ENCODE measurements around the gene COL6A3.

DNA sequence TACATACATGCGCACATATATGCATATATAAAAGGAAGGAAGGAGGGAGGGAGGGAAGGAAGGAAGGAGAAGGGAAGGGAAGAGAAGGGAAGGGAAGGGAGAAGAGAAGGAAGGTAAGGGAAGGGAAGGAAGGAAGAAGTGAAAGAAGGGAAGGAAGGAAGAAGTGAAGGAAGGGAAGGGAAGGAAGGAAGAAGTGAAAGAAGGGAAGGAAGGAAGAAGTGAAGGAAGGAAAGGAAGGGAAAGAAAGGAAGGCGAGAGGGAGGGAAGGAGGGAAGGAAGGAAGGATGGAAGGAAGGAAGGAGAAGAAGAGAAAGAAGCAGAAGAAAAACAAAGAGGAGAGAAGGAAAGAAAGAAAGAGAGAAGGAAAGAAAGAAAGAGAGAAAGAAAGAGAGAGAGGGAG, 16.9 kb downstream of the COL6A3 start:
- TF ChIP-seq NFATC3 (IDR thresholded peaks at IDR 0.05) = no peak
- no peak for TF ChIP-seq ZHX1 (conservative IDR thresholded peaks at IDR 0.05; ENCODE audit: low read length)
- TF ChIP-seq CBX2 (IDR thresholded peaks at IDR 0.05; ENCODE audit: insufficient read depth, low read length, poor library complexity, severe bottlenecking) = no peak
- no peak for TF ChIP-seq POLR2AphosphoS5 (IDR thresholded peaks at IDR 0.05; ENCODE audit: control insufficient read depth, insufficient read depth, low read depth, low read length)
- no peak for TF ChIP-seq STAG1 (CRISPR knock-in tag; IDR thresholded peaks at IDR 0.05; ENCODE audit: borderline replicate concordance)
- no peak for TF ChIP-seq HCFC1 (IDR thresholded peaks at IDR 0.05; ENCODE audit: low read depth, low read length)
- TF ChIP-seq, protein P1, sequence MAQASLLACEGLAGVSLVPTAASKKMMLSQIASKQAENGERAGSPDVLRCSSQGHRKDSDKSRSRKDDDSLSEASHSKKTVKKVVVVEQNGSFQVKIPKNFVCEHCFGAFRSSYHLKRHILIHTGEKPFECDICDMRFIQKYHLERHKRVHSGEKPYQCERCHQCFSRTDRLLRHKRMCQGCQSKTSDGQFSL (CRISPR knock-in tag; IDR thresholded peaks at IDR 0.05) = no peak
- TF ChIP-seq, protein P1 (tag; IDR thresholded peaks at IDR 0.05) = no peak
- no peak for TF ChIP-seq ARID2 (IDR thresholded peaks at IDR 0.05)

Measured in K562 (cell line).